Gastroesophageal sphincter (tissue), 4 donors: ENCODE data around the gene METAP1D. TPM values are rescaled to one million over a fixed set of nuclear protein-coding genes. Genes with fewer than 3 reads are reported as not detected.

Source experiments
- ATAC-seq: fragments of 150-250 bp; one replicate; pipeline ENCODE4 v1.9.1; 2016; ENCODE audit warnings: mild to moderate bottlenecking, moderate library complexity
- H3K27ac ChIP-seq, 4 donors: fragments of 200-600 bp; sonication (generic) in 3 of 4; 1 replicate in 3 of 4; 2 replicates in 1 of 4; pipeline ENCODE4 v1.5.1; 2016 to 2019
- H3K27me3 ChIP-seq: fragments of 200-600 bp; sonication (generic); one replicate; pipeline ENCODE4 v1.5.1; 2019
- H3K36me3 ChIP-seq, 2 donors: fragments of 200-600 bp; sonication (generic); one replicate each; pipeline ENCODE4 v1.5.1; 2019; ENCODE audit warnings: control low read depth in 1 of 2
- H3K4me1 ChIP-seq, 3 donors: fragments of 200-600 bp; sonication (generic); 1 replicate in 2 of 3; 2 replicates in 1 of 3; pipeline ENCODE4 v1.5.1; 2016 to 2019; ENCODE audit warnings: control low read depth in 2 of 3
- H3K4me3 ChIP-seq, 2 donors: fragments of 200-600 bp; sonication (generic); one replicate each; pipeline ENCODE4 v1.5.1; 2019; ENCODE audit warnings: mild to moderate bottlenecking in 1 of 2, moderate library complexity in 1 of 2
- H3K9me3 ChIP-seq, 3 donors: fragments of 200-600 bp; sonication (generic); one replicate each; pipeline ENCODE4 v1.5.1; 2017 to 2019; ENCODE audit warnings: control low read depth in 2 of 3
- CTCF ChIP-seq, 4 experiments: fragments of 200-600 bp in 2 of 4; fragments of 450-650 bp in 2 of 4; sonication (generic) in 1 of 4; IDR thresholded peaks; one replicate each; pipeline ENCODE4 v1.5.1; 2017 to 2019; ENCODE audit warnings: antibody characterized with exemption in 4 of 4, mild to moderate bottlenecking in 2 of 4, moderate library complexity in 2 of 4
- EP300 ChIP-seq: sonication (generic); formaldehyde crosslinking; IDR thresholded peaks from one replicate; pipeline ENCODE4 v1.6.1; 2017; ENCODE audit warnings: antibody characterized with exemption, mild to moderate bottlenecking
- POLR2A ChIP-seq, 2 donors: fragments of 450-650 bp; IDR thresholded peaks; one replicate each; pipeline ENCODE4 v1.6.1; 2017; ENCODE audit warnings: antibody characterized with exemption in 2 of 2, mild to moderate bottlenecking in 2 of 2, moderate library complexity in 1 of 2
- POLR2AphosphoS5 ChIP-seq: sonication (generic); formaldehyde crosslinking; IDR thresholded peaks from one replicate; pipeline ENCODE4 v1.6.1; 2017; ENCODE audit warnings: antibody characterized with exemption
- WGBS, 2 donors: methylation state at CpG; one replicate each; pipeline ENCODE4 v1.1.5; 2018; ENCODE audit warnings: low coverage in 1 of 2; 5-methylcytosine and 5-hydroxymethylcytosine counted together
- total RNA-seq, 4 donors: library from RNA; depleted of rRNA; stranded (reverse); fragments of >200 nt; gene quantifications; one replicate each; pipeline ENCODE4 v1.1.0, GENCODE V29; 2016

The METAP1D gene
- total RNA-seq, 4 donors from 2014 or later, result 1.8 to 9.2 (median 4.2) TPM

- Histone ChIP-seq H3K9me3 (no peaks in the 10 kb centered on the region), H3K4me3 (no peak overlapping the region), H3K27me3 (no peaks in the 10 kb centered on the region), H3K4me1 (peaks cover 0 to 11% (median 0%) of the 10 kb centered on the region in 3 donors), H3K27ac (no peak overlapping the region), H3K36me3 (peaks cover 0 to 46% of the 10 kb centered on the region in 2 donors)
- WGBS, 2 donors, result 83 to 93% methylated on average over 2 to 3 of the region's 3 CpGs
- no peak for ATAC-seq
- TF ChIP-seq CTCF (IDR thresholded peaks at IDR 0.05) (no peak), POLR2AphosphoS5 (no peak), EP300 (no peak), POLR2A (IDR thresholded peaks at IDR 0.05) (no peak)
Measured at GRCh38 chr2:171965238-171965637, 34.5 kb upstream of the METAP1D start.

- TF ChIP-seq CTCF (IDR thresholded peaks at IDR 0.05), result no peak
- no peak for TF ChIP-seq POLR2A (IDR thresholded peaks at IDR 0.05)
- TF ChIP-seq EP300, result no peak
- TF ChIP-seq POLR2AphosphoS5, result no peak
- no peak for ATAC-seq
- WGBS, 2 donors, result 92 to 97% methylated on average over 3 of the region's 3 CpGs
Measured at GRCh38 chr2:171965661-171966060, 34.1 kb upstream of the METAP1D start.

GRCh38 chr2:171966235-171966634 lies 33.5 kb upstream of the METAP1D start:
- TF ChIP-seq CTCF (IDR thresholded peaks at IDR 0.05), result no peak
- no peak for TF ChIP-seq POLR2A (IDR thresholded peaks at IDR 0.05)
- no peak for TF ChIP-seq EP300
- TF ChIP-seq POLR2AphosphoS5, result no peak
- no peak for ATAC-seq
- Histone ChIP-seq H3K27ac (no peak overlapping the region), H3K4me3 (no peak overlapping the region), H3K36me3 (peaks cover 0 to 54% of the 10 kb centered on the region in 2 donors), H3K27me3 (no peaks in the 10 kb centered on the region), H3K9me3 (no peaks in the 10 kb centered on the region), H3K4me1 (peaks cover 0 to under 1% (median 0%) of the 10 kb centered on the region in 3 donors)
- 97 to 98% methylated on average over 8 of the region's 8 CpGs for WGBS, 2 donors

More at GRCh38 chr2:171965661-171966060, 34.1 kb upstream of the METAP1D start:
- H3K27me3 ChIP-seq, result no peaks in the 10 kb centered on the region
- peaks cover 0 to 48% of the 10 kb centered on the region in 2 donors for H3K36me3 ChIP-seq
- H3K9me3 ChIP-seq, result no peaks in the 10 kb centered on the region
- H3K4me1 ChIP-seq, result peaks cover 0 to 7% (median 0%) of the 10 kb centered on the region in 3 donors
- H3K27ac ChIP-seq, result no peak overlapping the region
- H3K4me3 ChIP-seq, result no peak overlapping the region

GRCh38 chr2:171966688-171967087 lies 33.1 kb upstream of the METAP1D start:
- H3K27ac ChIP-seq, result no peak overlapping the region
- H3K4me1 ChIP-seq, result no peaks in the 10 kb centered on the region
- H3K4me3 ChIP-seq, result no peak overlapping the region
- no peak for TF ChIP-seq EP300
- TF ChIP-seq CTCF (IDR thresholded peaks at IDR 0.05), result no peak
- peaks cover 0 to 58% of the 10 kb centered on the region in 2 donors for H3K36me3 ChIP-seq
- ATAC-seq, result no peak
- H3K27me3 ChIP-seq, result no peaks in the 10 kb centered on the region
- H3K9me3 ChIP-seq, result no peaks in the 10 kb centered on the region

- Histone ChIP-seq H3K27ac (no peak overlapping the region), H3K4me1 (no peaks in the 10 kb centered on the region), H3K27me3 (no peaks in the 10 kb centered on the region), H3K36me3 (peaks cover 0 to 68% of the 10 kb centered on the region in 2 donors), H3K9me3 (no peaks in the 10 kb centered on the region), H3K4me3 (no peak overlapping the region)
- no peak for TF ChIP-seq POLR2AphosphoS5
- no peak for TF ChIP-seq CTCF (IDR thresholded peaks at IDR 0.05)
- TF ChIP-seq EP300, result no peak
- TF ChIP-seq POLR2A (IDR thresholded peaks at IDR 0.05), result no peak
- ATAC-seq, result no peak
Measured at GRCh38 chr2:171968509-171968908, 31.2 kb upstream of the METAP1D start.
